ENCODE results near the gene PEX7.
A peak's percentile ranks its signal among the peaks of the same experiment; 100 is the strongest.
"Not testable (repeated sequence)": the region's sequence is repeated elsewhere in the genome, so short reads cannot be mapped to it uniquely, and the experiment has no call there.

Gene PEX7, protein sequence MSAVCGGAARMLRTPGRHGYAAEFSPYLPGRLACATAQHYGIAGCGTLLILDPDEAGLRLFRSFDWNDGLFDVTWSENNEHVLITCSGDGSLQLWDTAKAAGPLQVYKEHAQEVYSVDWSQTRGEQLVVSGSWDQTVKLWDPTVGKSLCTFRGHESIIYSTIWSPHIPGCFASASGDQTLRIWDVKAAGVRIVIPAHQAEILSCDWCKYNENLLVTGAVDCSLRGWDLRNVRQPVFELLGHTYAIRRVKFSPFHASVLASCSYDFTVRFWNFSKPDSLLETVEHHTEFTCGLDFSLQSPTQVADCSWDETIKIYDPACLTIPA

DNA sequence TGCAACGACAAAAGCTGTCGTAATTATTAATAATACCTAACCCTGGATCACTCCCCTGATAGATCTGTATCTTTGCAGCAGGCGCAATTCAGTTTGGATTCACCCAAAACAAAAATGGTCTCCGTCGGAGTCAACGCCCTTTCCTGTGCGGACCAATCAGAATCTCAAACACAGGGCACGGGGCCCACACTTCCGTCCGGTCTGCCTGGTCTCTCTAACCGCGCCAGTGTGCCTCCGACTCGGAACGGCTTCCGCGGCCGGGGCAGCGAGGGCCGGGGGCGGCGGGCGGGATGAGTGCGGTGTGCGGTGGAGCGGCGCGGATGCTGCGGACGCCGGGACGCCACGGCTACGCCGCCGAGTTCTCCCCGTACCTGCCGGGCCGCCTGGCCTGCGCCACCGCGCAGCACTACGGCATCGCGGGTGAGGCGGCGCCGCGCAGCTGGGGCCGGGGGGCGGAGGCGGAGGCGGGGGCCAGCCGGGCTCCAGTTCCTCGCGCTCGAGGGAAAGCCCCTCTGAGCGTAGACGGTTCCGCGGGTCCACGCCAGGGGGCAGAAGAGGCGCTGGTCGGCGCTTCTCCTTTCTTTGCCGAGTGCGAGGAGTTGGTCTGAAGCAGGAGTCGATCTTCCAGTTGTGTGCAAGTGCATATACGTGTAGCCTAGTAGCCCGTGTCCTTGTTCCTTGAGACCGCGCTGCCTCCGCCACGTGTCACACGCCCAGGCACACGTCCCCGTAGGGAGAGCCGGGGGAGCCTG lies at the start of gene PEX7:
Gene PEX7, plus strand, starts transcription at position 217 of the 752 bp plus-strand sequence. Its CDS starts 74 bp downstream, at position 291.
- DNase-seq: peak; percentile 95

DNA sequence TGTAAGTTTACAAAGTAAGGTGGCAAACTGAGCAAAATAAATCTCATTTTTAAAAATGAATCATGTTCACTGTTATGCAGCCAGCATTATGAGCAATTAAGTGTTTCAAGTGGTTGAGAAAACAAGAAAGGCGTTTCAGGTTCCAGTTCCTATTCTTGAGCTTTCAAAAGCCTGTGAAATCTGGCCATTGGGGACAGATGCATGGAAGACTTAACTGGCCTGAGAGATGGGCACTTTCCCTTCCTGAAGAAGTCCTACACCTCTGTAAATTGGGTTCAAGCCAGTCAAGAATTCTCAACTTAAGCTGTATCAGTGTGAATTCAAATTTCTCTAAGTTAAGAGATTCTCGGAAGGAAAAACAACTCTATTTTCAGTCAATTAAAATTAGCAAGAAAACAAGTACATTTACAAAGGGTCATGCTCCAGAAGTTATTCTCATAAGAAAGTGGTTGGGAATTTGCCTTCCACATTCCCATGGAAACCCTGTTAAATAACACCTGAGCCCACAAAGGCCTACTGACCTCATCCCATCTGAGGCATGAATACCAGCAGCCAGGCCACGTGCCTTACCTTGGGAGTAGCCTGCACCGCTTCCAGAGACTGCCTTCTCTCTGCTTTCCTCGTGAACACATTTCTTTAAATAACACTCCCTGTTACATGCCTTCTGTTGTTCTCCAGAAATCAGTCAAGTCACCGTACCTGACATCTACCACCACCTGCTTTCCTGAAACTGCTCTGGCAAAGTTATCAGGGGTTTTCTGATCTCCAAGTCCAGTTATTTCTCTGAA lies 49.5 kb upstream of the PEX7 start:
- DNase-seq: no peak

DNA sequence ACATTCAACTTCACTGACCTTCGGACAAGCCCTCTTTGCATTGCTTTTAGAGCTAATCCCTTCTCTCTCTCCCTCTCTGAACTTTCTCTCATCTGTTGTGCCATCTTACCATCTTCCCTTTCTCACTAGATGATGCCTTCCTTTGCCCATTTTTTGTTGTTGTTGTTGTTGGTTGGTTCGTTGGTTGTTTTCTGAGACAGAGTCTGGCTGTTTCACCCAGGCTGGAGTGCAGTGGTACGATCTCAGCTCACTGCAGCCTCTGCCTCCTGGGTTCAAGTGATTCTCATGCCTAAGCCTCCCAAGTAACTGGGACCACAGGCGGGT lies 49.0 kb upstream of the PEX7 start:
- DNase-seq: no peak

DNA sequence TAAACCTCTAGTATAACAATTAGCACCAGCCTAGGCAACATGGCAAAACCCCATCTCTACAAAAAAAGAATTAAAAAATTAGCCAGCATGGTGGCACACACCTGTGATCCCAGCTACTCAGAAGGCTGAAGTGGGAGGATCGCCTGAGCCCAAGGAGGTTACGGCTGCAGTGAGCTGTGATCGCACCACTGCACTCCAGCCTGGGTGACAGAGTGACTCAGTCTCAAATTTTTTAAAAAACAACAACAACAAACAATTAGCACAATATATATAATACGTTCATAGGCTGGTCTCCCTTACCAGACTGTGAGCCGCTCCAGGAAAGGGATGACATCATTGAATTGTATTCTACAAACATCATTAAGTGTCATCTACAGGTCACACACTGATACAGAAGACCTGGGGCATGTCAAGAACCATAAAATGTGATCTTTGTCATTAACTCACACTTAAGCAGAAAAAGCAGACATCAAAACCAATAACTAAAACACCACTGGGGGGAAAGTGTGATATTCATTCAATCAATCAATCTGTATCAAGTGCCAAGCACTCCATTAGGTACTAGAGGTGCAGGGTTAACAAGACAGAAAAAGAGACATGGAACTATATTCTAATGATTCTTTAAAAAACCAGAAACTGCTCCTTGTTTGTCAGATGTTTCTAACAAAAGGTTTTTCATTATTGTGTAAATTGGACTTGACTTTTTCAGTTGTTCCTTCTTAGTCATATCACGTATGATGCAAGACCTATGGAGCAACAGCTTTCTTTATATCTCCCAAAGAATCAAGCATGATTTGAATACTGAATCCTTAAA lies 48.0 kb upstream of the PEX7 start:
- DNase-seq: peak; percentile 21

DNA sequence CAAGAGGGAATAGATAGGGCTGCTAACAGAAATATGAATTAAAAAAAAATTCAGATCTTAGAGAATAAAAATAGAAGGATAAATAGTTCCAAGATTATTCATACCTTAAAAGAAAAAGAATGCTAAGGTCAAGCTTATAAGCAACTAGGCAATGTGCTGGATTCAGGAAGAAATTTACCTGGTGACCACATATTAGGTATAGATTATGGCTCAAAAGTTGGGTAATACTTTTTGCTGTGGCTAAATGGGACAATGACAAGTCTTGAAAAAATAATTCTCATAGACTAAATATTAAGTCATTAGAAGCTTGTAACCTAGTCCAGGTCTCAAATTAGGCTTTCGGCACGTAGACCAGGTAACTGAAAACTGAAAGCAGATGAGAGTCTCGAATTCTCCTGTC lies 47.3 kb upstream of the PEX7 start:
- DNase-seq: no peak

DNA sequence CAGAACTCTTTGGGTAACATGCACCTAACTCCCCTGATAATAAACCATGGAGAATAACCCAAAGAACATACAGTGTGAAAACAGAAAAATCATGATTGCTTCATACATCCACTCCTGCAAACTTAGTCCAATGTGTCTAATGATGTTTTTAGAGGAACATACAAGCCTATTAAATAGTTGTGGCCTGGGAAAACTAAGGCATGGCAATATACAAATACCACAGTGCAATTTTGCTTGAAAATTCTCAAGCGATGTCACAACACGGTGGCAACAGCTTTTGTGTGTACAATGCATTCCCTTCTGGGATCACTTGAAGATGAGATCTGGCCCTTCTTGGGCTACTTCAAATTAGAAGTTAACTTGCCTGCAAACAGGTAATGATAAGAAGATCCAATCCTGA lies 46.8 kb upstream of the PEX7 start:
- no peak for DNase-seq

DNA sequence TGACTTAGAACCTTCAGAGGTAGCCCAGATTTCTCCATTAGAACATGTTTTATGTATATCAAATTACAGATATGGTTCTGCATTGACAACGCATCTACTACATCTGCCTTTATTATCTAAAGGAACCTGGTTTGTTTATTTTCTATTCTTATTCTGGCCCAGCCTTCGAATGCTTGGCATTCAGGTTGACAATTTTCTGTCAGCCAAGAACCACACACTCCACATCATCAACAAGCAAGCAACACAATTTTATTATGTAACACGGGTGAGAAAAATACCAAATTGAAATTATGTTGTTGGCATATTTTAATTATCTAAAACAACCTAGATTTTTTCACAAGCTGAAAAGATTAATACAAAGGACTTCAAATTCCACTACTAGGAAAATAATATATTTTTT lies 44.7 kb upstream of the PEX7 start:
- no peak for DNase-seq

DNA sequence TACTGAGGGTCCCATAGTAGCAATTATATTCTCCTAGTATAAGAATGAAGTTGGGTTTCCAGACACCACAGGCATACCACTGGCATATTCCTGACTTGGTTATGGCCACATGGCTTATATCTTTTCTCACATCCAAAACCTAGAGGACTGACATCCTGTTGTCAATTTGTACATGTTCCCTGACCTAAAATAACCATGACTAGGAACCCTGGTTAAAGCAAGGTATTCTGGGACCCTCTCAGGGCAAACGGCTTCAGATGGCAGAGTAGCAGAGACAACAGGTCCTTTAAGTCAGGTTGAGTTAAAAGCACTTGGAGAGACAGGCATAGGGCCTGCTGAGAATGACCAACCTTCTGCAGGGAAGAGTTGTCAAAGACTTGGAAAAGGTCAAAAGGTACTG lies 42.7 kb upstream of the PEX7 start:
- DNase-seq: no peak

DNA sequence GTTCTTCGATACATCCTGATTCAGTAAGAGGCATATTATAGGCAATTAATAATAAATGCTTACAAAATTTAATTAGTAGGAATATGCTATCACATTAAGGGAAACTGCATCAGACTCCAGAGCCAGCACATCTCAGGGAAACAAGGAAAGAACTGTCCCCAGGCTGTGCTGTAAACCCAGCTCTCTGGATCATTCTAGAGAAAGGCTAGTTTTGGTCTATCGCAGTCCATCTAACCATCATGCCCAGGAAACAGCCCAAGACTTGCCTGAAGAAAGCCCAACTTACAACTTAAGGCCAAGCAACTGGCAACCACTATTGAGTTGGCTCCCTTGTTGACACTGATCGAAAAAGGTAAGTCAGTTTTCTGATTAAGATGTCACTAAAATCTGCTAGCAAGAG lies 41.4 kb upstream of the PEX7 start:
- DNase-seq: no peak

DNA sequence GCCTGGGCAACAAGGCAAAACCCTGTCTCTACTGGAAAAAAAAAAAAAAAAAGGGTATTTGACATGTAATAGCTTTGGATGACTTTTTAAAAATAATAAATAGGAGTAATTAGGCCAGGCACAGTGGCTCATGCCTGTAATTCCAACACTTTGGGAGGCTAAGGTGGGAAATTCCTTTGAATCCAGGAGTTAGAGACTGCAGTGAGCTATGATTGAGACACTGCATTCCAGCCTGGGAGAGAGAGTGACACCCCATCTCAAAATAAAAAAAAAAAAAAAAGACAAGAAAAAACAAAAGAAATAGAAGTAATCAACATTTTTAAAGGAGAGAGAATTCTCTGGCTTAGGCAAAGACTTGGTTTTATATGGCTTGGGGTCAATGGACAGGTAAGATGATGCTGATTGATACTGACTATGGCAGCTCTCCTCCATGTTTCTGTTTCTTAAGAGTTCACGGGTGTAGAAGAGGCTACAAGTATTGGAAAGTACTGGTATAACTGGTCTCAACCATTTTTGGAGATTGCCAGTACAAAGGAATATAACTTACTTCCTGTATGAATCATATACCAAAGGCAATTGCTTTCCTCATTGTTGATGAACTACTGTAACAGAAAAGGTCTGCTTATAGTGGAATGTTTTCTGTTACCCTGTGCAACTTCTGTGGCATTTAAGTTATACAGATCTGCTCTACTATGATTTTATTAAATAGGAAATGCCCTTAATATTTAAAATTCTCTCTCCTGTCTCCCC lies 40.2 kb upstream of the PEX7 start:
- DNase-seq: peak; percentile 60

DNA sequence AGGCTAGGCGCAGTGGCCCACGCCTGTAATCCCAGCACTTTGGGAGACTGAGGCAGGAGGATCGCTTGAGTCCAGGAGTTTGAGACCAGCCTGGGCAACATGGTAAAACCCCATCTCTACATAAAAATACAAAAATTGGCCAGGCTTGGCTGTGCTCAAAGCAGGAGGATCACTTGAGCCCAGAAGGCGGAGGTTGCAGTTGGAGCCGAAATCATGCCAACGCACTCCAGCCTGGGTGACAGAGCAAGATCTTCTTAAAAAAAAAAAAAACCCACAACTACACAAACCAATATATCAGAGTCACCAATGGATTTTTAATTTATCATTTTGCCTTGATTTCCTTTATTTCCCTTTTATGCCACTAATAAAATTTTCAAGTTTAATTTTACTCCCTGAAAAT lies 39.4 kb upstream of the PEX7 start:
- no peak for DNase-seq

DNA sequence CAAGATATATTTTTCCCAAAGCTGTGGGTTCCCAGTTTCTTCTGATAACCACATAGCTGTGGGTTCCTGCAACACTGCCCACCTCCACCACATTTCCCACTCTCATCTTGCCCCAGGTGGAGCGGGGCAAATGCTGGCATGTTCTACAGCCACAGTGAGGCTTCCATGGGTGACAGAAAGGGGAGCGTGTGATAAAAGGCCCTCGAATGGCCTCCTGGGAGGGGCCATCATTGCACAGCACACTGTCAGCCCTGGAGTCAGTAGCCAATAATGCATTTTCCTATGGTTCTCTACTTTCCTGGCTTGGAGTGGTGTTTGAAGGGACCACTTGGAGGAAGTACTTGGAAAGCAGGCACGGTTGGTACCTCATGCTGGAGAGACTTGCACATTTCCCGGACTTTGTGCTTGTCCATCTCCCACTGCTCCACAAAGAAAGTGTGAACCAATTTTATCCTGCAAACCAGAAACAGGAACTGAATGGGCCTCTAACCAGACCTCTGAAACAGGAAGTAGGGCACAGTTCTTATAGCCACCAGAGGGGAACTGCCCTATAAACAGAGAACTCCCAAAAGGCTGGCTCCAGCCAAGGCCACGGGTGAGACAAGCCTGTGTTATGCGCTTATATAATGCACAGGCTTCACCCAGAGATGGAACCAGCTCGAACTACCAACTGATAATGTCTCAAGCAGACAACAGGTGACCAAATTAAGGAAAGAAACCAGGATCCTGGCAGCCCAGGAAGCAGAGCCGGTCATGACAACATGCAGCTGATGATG lies 38.7 kb upstream of the PEX7 start:
- DNase-seq: peak; percentile 45

DNA sequence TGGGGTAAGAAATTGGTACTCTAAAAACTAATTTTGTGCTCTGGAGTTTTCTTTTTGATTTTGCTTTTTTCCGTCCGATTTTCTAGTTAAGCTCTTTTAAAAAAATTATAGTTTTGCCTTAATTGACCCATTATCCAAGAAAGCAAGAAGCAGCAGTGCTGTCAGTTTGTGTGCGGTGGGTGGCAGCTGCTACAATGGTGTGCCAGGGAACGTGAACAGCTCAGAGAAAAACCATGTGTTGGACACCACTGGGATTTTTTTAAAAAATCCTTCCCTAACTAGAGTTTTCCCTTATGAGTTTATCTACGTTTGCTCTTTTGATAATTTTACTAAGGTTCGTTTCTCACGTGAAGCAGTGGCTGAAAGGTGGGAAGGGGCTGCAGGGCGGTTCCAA lies 38.1 kb upstream of the PEX7 start:
- DNase-seq: no peak

DNA sequence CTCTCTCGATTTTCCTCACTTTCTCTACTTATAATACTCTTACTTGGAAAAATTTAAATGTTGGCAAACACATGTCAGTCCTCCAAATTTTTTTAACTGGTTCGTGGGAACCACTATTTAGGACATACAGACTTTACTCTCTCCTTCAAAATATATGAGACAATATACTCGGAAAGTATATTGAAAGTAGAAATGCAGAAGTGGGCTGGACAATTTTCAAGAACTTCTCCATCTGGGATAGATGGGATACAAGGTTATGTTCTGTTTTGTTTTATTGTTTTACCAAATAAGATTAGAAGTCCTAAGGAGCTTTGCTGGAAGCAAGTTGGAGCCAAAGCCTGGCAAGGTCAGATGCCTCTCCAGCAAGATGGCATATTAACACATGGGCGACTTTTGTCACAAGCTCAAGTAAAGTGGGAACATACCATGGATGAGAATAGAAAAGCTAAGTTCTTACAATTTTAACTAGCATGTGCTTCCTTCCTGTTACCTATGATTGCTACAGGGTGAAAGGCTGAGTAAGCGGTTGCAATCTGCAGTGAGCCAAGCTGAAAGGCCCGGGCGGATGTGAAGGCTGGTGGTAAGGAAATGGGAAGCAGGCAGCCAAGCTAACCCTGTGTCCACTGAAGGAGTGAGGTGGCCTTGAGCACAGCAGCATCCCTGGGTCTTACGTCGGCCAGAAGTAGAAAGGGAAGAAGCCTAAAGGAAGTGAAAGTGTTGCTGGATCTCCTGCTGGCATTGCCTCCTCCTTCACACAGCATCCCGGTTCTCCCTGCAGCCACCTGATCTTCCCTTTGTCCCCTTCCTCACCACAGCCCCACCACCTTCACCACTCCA lies 37.3 kb upstream of the PEX7 start:
- peak; percentile 68 for DNase-seq

DNA sequence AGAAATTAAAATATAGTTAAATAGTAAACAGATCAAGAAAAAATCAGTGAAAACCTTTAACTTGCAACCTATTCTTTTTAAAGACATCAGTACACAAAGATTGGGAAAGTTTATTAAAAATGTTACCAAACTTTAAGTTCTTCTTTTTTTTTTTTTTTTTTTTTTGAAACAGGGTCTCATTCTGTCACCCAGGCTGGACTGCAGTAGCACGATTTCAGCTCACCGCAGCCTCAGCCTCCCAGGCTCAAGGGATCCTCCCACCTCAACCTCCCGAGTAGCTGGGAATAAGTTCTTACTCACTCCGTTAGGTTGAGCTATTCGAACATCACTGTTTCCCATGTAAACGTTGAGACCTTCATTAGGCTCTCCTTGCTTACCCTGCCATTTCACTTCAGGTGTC lies 35.7 kb upstream of the PEX7 start:
- DNase-seq: no peak

DNA sequence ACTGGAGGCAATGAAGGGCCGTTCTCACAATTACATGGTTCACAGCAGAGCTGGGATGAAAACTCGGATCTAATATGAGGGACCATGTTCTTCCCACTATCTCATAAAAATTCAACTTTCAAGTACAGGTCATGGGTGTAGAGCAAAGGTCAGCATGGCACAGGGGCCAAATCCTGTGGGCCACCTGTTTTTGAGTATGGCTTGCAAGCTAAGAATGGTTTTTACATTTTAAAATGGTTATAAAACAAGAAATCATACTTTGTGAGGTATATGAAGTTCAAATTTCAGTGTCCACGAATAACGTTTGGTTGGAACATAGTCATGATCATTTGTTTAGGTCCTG lies 34.7 kb upstream of the PEX7 start:
- no peak for DNase-seq

DNA sequence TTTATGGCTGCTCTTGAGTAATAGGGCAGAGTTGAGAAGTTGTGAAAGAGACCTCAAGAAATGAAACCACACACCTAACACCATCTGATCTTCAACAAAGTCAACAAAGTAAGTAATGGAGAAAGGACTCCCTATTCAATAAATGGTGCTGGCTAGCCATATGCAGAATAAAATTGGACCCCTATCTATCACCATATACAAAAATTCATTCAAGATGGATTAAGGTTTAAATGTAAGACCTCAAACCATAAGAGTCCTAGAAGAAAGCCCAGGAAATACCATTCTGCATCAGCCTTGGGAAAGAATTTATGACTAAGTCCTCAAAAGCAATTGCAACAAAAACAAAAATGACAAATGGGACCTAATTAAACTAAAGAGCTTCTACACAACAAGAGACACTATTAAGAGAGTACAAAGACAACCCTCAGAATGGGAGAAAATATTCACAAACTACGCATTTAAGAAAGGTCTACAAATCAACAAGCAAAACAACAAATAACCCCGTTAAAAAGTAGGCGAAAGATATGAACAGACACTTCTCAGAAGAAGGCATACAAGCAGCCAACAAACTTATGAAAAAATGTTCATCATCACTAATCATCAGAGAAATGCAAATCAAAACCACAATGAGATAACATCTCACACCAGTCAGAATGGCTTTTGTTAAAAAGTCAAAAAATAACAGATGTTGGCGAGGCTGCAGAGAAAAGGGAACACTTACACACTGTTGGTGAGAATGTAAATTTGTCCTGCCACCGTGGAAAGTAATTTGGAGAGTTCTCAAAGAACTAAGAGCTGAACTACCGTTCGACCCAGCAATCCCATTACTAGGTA lies 34.1 kb upstream of the PEX7 start:
- DNase-seq: peak; percentile 63

DNA sequence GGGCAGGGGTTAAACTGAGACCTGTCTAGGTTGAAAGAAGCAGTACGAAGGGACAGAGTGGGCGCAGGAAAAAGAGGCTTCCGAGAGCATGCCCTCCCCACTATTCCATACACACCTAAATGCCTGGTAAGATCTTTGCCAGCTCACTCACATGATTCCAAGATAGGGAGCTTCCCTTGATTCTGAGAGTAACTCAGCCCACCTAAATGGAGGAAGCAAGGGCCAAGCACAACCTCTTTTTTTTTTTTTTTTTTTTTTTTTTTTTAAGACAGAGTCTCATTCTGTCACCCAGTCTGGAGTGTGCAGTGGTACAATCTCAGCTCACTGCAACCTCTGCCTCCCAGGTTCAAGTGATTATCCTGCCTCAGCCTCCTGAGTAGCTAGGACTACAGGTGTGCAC lies 33.0 kb upstream of the PEX7 start:
- not testable (repeated sequence) for DNase-seq

DNA sequence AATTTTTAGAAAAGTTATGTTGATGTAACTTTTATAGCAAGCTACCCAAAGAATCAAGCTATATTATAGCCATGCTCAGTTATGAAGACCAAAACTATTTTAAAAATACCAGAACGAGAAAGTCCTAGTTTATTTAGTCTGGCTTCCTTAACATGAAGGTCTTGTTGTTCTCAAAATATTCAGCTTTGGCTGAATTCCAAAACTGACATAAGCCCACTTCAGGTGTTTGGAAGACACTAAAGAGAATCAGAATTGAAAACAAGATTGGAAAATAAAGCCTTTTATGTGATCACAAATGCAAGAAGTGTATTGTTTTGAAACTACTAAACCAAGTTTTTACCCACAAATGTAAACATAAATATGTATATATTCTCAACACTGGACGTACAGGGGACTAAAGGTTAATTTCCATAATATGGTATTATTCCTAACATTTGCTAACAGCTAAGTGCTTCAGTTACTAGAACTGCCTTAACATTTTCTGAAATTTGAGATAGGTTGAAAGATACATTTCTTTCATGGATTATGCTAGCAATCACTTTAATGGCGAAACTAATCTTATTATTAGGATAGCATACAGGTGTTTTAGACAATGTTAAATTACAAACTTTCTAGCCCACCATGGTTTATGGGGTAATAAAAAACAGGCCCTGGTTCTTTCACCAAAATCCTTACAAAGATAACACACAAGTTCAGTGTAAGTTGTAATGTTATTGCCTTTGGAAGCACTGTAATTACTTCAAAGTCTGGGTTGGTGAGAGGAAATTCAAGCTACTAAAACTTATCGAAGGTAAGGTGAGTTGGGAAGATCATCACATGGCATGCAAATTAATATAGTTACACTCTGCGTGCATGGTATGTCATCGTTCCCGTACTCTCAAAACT lies 31.7 kb upstream of the PEX7 start:
- no peak for DNase-seq
